Measurements from ENCODE around the gene PFKFB3. TPM values are rescaled to one million over a fixed set of nuclear protein-coding genes. Genes with fewer than 3 reads are reported as not detected.
A peak's percentile ranks its signal among the peaks of the same experiment; 100 is the strongest.

Gene PFKFB3
- total and polyA plus RNA-seq, 12 donors = 5.5 to 77.3 (median 14.7) TPM

GRCh38 chr10:6178581-6178980 lies 24.2 kb upstream of the PFKFB3 start:
- WGBS, 2 donors = 58 to 72% methylated on average over 17 of the region's 17 CpGs
- H3K27ac ChIP-seq = peak overlapping the region in 4 of 10 donors; percentile 6 to 32 (median 12)
- no peak for TF ChIP-seq CTCF (IDR thresholded peaks at IDR 0.05)
- H3K36me3 ChIP-seq = no peaks in the 10 kb centered on the region
- H3K4me1 ChIP-seq = peaks cover 5 to 67% (median 59%) of the 10 kb centered on the region in 9 donors
- H3K4me3 ChIP-seq = no peak overlapping the region
- no peaks in the 10 kb centered on the region for H3K27me3 ChIP-seq
- H3K9me3 ChIP-seq = no peaks in the 10 kb centered on the region
- DNase-seq (no peak), ATAC-seq (peak in 2 of 8 donors; percentile 14 to 15)
- intact Hi-C loops (cut with DNase I) = no loop called here

- 79 to 81% methylated on average over 8 of the region's 8 CpGs for WGBS, 2 donors
- ATAC-seq = no peak
- intact Hi-C loops (cut with DNase I) = no loop called here
- no peak for TF ChIP-seq CTCF (IDR thresholded peaks at IDR 0.05)
- Histone ChIP-seq H3K27me3 (no peaks in the 10 kb centered on the region), H3K27ac (peak overlapping the region in 2 of 10 donors; percentile 6 to 18), H3K4me1 (peaks cover 5 to 64% (median 54%) of the 10 kb centered on the region in 9 donors), H3K4me3 (no peak overlapping the region), H3K9me3 (no peaks in the 10 kb centered on the region), H3K36me3 (no peaks in the 10 kb centered on the region)
- no peak for DNase-seq
Measured at GRCh38 chr10:6179078-6179477, 23.7 kb upstream of the PFKFB3 start.

GRCh38 chr10:6180480-6181110 lies 22.1 kb upstream of the PFKFB3 start:
- Histone ChIP-seq H3K27ac (no peak overlapping the region), H3K36me3 (no peaks in the 10 kb centered on the region), H3K4me3 (no peak overlapping the region), H3K9me3 (no peaks in the 10 kb centered on the region), H3K27me3 (no peaks in the 10 kb centered on the region), H3K4me1 (peaks cover 5 to 52% (median 41%) of the 10 kb centered on the region in 9 donors)
- no peak for ATAC-seq
- 87% methylated on average over 4 of the region's 4 CpGs for WGBS, 2 donors
- intact Hi-C loops (cut with DNase I) = no loop called here
- no peak for DNase-seq
- TF ChIP-seq CTCF (IDR thresholded peaks at IDR 0.05) = no peak

GRCh38 chr10:6181249-6181648 lies 21.5 kb upstream of the PFKFB3 start:
- TF ChIP-seq CTCF (IDR thresholded peaks at IDR 0.05) = no peak
- Histone ChIP-seq H3K4me1 (peaks cover 5 to 46% (median 36%) of the 10 kb centered on the region in 9 donors), H3K36me3 (no peaks in the 10 kb centered on the region), H3K27me3 (no peaks in the 10 kb centered on the region), H3K9me3 (no peaks in the 10 kb centered on the region), H3K27ac (no peak overlapping the region), H3K4me3 (no peak overlapping the region)
- DNase-seq (no peak), ATAC-seq (no peak)
- intact Hi-C loops (cut with DNase I) = no loop called here
- 99% methylated on average over 6 of the region's 6 CpGs for WGBS, 2 donors

All from heart right ventricle (tissue), 16 donors.